GM19023 (cell line): ENCODE measurements around the gene FEZF2.
A peak's percentile ranks its signal among the peaks of the same experiment; 100 is the strongest.

Source experiments
- ATAC-seq: cut with Tn5 transposase; IDR thresholded peaks from one replicate; pipeline ENCODE4 v1.9.1; 2021; ENCODE audit warnings: mild to moderate bottlenecking, moderate library complexity; ENCODE audit not compliant: unreplicated experiment

FEZF2 gene

DNA sequence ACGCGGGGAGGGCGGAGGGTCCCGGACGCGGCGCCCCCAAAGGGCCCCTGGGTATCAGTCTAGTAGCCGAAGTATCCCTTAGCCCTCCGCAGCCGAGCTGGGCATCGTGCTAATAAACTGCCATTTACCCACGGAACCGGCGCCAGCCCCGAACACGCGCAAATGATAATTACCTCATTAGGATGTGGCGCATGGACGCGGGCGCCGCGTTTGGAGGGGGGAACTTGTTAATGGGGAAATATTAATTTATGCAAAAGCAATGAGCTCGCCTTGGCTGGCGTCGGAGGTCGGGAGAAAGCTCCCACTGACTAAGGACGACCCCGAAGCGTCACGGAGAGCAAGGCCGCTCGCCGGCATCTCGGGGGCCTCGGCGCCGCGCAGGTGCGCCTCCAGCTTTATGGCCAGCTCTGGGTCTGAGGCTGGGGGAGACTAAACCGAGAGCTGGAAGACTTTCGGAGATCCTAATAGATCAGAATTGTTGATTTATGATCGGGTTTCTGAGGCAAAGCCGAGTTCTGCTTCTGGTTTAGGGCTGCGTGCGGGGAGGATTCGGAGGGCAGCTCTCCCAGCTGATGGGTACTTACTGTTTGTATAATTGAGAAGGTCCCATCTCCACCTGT is 474 bp upstream of the FEZF2 start:
- ATAC-seq: no peak

DNA sequence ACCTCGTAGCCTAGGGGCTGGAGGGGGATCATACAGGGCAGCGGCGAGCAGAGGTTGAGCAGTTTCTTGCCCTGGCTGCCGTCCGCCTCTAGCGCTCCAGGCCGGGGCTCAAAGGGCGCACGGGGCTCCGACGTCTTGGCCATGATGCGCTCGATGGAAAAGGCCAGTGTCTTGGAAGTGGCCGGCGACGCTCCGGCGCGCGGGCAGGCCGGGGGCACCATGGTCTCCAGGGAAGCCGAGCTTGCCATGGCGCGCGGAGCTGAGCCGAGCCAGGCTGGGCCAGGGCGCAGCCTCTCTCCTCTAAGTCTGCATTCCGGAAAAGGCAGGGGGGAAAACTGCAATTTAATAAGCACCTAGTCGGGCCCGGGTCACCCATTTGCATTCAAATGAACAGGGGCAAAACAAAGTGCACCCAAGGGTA is 719 bp downstream of the FEZF2 start:
- ATAC-seq: no peak

DNA sequence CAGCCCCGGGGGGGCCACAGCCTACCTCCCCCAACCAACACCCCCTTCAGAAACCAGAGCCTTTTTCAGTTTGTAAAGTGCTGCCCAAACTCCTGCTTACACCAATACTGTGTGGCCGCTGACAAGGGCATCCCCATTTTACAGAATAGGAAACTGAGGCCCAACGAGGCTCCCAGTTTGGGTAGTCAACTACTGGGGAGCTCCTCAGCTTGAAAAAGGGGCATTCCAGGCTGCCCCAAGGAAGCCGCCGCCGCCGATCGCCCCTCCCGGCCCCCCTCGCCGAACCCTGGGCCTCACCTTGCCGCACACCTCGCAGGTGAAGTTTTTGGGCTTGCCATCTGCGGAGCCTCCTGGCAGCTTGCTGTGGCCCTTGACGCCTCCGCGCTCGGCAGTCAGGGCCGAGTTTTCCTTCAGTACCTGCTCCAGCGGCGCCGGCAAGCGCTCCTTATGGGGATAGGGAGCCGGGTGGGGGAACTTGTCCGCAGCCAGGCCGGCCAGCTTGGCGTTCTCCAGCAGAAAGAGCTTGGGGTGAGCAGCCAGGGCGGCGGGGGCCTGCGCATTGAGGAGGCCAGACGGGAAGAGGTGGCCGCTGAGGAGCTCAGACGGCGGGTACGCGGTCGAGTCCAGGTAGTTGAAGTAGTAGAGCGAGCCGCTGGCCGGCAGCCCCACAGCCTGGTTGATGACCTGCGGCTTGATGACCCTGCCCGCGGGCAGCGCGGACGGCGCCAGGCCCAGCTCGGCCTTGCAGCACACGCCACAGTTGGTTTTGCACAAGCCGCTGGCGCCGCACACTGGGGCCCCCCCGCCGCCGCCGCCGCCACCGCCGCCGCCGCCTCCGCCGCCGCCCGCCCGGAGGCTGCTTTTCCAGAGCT is 1.4 kb downstream of the FEZF2 start:
- ATAC-seq: no peak

DNA sequence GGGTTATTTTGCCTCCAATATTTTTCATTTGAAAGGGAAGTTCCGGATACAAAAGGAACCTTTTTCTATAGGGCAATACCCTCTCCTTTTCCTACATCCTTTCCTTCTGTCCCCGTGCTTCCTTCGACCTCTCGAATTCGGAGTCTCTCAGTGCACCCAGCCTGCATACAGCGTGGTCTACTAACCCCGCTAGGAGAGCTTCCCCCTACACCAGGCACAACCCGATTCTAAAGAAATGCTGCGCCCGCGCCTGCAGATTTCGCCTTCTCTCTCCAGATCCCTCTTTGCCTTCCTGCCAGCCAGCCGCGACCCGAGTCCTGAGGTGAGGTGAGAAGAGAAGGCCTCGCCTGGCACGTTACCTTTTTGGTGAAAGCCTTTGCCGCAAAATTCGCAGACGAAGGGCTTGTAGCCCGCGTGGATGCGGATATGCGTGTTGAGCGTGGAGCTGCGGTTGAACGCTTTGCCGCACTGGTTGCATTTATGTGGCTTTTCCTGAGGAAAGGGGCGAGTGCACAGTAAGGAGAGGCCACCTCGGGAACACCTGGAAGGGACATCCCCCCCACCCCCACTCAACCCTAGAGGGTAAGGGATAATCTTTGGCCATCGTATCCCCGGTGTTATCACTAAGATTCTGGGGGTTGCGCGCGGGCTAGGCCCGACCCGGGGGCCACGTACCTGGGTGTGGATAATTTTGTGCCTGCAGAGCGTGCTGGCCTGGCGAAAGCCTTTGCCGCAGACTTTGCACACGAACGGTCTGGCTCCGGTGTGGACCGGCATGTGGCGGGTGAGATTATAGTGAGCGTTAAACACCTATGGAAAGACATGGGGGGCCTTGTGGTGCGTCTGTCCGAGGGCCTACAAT is 2.3 kb downstream of the FEZF2 start:
- no peak for ATAC-seq

DNA sequence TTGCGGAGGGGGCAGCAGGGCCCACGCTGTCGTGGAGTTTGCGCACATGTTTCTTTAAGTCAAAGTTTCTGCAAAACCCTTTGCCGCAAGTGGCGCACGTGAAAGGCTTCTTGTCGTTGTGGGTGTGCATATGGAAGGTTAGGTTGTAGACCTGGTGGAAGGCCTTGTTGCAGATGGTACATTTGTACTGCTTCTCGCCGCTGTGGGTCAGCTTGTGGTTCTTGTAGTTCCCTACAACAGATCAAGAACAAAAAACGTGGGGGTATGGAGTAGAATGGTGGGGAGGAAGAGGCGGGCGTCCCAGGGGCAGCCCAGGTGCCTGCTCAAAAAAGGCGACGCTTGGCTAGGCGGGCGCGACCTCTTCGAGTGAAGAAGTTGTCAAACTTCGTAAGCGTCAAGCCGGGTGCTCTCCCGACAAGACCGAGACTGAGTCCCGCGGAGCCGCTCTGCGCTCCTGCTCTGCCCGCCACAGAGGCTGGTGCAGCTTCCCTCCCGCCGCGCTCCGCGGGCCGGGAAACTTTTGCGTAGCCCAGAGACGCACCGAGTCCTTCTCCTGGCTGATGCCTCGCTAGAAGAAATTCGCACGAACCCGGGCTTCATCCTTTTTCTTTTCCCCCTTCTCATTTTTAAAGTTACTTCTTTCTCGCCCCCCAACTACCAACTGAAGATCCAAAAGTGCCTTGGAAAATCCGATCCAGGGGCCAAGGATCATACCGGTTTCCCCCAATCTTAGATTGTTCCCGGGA is 3.1 kb downstream of the FEZF2 start:
- ATAC-seq: no peak

DNA sequence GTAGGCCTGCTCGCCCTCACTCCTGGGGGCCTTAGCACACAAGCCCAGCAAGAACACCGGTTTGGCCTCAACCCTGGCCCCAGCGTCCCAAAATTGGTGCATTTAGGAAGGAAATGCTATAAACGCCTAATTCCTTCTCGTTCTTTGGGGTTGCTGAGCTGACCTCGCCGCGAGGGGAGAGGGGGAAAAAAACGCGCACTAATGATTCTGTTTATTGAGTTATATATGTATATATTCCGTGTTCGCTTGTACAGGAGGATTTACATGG is 3.9 kb downstream of the FEZF2 start:
- no peak for ATAC-seq

DNA sequence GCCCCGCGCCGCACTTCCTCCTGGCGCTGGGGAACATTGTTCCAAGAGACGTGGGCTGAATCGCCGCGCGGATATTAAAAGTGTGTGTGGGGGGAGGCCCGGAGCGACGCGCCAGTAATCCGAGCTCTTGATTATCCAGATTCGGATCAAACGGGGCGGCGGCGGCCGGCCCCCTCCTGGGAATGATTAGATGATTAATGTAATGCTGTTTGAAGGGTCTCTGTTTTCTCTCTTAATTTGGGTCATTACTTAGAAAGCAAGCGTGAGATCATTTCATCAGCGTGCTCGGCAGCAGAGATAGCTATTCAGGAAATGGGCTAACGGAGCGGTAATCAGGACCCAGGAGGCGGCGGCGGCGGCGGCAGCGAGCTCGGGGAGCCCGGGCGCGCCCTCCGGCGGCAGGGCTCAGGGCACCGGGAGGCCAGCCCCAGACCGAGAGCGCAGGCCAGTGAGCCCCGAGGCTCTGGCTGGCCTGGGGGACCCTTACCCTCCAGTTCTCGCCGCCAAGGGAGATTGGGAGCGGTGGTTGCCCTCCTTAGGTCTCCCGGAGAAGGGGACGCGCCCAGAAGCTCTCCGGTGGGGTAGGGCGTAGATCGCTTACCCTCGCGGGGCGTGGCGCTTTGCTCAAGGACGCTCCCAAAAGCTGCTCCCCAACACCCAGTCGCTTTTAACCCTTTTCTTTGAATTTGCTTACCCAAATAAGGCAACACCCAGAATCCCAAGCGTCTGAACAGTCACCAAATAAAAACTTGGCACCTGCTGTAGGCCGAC is 4.5 kb downstream of the FEZF2 start:
- ATAC-seq: no peak

DNA sequence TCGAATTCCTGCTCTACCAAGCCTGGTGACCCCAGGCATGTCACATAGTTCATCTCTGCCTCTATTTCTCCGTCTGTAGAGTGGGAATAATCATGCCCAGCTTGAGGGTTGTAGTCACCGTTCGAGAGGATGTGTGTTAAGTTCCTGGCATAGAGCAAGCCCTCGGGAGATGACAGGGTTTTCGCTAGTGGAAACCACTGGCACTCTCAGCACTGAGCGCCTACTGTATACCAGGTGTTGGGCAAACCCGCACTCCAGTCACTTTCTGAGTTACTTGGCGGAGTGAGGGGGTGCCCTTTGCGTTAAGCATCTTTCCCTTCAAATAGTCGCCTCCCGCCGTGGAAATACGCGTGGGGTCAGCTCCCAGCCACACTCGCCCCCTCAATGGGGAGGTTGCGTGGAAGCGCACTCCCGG is 5.1 kb downstream of the FEZF2 start:
- no peak for ATAC-seq

DNA sequence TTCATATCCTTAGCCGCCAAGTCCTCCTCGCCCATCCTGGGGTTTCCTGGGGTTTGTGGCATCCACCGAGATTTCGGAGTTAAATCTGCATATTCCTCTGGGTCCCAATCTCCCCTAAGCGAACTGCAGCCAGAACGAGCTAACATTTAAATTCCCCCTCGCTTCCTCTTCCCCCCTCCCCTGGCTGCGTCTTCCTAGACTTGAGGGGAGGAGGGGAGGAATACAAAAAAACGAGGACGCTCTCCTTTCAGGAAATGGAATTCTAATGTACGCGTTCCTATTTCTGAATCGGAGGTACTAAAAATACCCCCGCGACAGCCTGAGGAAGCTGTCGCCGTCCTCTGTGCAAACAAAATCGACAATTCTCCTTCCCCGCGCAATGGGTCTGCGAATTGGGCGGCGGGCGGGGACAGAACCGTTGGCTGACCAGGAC is 5.6 kb downstream of the FEZF2 start:
- no peak for ATAC-seq

DNA sequence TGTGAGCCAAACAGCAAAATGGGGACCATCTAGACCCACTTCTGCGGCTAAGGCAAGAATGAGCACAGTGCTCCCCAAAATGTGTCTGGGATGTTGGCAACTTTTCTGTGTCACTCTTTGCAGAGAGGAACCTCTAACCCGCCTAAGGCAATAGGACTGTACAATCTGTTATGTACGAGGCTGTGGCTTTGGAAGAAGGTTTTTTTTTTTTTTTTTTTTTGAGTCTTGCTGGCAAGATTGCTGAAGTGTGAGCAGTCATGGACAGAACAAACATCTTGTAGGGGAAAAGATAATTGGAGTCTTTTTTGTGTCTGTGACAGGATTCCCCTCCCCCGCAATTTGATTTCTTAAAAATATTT is 7.2 kb downstream of the FEZF2 start:
- no peak for ATAC-seq

DNA sequence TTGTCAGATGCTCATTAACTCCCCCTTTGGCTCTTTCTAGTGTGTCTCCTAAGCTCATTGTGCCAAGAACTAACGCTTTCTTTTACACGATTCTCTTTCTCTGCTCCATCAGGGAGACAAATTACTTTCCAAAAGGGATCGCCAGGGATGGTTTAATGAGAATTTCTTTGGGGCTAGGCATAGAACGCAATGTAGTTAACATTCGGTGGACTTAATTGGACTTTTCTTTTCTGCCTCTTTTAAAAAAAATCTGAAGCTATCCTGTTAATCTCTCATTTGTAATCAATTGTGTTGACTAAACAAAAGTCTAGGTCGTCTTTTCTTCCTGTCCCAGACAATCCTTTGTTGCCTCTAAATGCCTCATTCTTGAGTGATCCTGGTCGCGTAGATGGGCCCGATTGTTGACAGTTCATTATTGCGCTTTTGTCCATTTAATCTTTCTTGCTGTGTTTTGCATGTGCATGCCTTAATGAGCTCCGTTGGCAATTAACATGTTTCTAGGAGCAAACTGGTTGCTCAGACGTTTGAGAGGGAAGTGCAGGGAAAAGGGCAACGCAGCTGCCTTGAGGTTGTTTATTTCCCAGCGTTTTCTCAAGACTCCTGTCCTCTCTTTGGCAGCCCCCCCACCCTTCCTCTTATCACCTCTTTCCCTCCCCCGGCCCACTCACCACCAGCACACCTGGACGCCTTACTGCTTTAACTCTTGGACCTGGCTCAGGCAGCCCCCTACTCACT is 7.8 kb downstream of the FEZF2 start:
- ATAC-seq: no peak

DNA sequence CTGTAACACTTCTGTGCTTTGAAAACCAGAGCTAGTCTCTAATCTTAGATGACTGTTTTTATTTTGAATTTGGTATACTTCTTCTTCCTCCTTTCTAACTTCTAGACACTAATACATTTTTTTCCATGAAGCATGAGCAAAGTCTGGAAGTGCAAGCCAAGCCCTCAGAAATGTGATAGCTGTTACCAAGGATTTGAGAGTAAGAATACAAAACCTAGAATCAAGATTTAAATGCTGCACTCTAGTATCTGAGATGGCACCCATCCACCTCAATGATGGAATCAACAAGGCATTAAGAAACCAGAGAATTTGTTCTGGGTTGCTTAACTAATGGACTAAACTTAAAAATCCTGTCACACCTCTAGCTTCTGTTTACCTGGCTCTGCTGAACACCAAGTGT is 9.2 kb downstream of the FEZF2 start:
- no peak for ATAC-seq

DNA sequence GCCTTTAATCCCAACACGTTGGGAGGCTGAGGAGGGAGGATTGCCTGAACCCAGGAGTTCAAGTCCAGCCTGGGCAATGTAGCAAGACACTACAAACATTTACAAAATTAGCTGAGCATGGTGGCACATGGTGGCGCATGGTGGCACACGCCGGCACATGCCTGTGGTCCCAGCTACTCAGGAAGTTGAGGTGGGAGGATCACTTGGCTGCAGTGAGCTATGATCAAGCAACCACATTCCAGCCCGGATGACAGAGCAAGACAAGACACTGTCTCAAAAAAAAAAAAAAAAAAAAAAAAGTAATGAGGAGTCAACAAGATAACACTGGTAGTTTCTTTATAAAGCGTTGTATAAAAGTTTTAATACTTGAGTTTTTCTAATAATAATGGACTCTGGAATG is 10.1 kb downstream of the FEZF2 start:
- no peak for ATAC-seq

DNA sequence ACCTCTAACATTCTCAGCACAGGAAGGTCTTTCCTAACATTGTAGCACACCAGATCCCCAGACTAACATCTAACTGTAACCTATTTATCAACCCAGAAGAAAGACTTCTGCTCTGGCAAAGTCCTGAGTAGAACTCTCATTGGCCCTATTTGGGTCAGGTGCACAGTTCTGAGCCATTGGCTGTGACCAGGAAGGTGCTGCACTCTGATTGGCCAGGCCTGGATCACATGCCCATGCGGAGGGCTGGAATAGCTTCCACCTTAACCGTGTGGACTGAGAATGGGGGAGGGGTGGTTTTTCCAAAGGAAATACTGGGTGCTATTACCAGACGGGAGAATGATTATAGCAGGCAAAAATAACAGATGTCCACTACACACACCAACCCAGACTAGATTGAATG is 11.5 kb downstream of the FEZF2 start:
- ATAC-seq: peak; percentile 28

DNA sequence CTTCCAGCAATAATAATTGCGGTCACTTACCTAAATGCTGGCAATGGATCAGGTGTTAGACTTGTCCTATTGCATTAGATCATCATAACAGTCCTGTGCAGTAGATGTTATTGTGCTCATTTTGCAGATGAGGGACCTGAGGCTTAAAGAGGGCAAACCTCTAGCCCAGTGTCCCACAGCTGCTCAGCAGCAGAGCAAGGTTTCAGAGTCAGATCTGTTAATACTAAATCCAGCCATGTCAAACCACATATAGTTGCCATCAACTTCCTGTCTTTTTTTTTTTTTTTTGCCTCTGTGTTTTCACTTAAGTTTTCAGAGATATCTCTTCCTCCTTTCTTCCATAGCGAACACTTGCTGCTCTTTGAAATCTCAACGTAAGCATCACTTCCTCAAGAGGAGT is 12.1 kb downstream of the FEZF2 start:
- ATAC-seq: peak; percentile 85

DNA sequence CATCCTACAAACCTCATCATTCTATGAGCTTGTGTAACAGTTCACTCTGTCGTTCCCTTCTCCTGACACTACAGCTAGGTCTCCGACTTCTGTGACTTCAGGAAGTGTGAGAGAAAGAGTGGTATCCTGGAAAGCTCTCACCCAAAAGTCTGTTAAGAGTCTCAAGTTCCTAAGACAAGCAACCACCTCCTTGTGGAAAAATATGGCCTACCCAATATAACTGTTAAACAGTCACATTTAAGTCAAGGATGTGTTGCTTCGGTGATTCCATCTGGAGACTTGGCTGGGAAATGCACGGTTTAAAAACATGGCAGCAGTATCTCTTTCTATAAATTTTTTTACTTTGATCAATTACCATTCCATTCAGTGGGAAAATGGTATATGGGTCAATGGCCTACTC is 13.8 kb downstream of the FEZF2 start:
- ATAC-seq: no peak

DNA sequence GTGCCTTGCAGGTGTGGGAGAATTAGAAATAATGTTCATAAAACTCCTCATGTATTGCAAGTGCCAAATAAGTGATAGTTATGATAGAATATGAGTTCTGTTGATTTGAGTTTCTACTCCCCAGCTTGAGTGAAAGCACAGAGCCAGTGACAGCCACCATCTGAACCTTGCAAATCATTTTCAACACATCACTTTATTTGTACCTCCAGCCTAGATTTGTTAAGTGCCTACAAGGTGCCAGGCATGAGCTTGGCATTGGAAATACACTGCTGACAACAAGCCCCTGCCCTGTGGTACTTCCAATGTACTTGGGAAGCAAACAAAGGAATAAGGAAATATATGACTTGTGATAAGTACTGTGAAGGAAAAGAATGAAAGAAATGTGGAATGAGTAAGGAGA is 17.0 kb downstream of the FEZF2 start:
- ATAC-seq: no peak

DNA sequence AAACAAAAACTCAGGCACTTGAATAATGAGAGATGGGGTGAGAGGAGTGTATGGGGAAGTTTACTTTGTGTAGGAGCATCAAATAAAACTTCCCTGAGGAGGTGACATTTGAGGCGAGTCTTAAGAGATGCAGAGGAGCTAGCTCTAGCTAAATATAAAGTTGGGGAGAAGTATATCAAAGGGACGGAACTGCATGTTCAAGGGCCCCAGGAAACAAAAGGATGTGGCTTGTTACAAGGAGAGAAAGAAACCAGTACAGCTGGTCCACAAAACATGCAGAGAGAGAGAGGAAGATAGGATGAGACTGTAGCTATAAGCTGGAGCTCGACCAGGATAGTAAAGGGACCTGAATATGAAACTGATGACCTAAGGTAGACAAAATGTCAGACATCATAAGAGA is 17.6 kb downstream of the FEZF2 start:
- ATAC-seq: no peak

DNA sequence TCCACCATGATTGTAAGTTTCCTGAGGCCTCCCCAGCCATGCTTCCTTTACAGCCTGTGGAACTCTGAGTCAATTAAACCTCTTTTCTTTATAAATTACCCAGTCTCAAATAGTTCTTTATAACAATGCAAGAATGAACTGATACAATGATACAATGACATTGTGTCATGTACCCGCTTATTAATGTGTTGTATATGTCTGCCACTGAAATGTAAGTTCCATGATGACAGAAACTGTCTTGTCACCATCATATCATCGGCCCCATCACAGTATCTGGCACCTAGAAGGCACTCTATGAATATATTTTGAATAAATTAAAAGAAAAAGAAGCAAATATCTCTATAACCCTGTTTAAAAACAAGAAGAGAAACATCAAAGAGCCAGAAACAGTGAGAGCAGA is 29.6 kb downstream of the FEZF2 start:
- ATAC-seq: no peak

DNA sequence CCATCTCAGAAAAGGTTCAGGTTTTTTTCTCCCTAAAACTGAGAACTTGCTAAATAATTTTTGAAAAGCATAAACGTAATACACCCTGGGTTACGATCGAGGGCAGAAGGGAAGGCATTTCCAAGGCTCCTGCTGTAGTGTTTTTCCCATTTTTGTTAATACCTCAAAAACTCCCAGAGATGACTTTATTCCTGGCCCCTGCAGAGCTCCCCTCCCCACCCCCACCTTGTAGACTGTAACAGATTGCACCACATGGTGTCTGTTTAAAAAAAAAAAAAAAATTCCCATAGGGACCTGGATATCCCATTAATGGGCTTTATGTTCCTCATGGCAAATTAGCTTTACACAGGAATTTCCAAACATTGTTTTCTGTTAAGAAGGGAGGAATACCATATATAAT is 38.2 kb downstream of the FEZF2 start:
- ATAC-seq: no peak
